ENCODE measurements around the gene TGIF2. TPM values are rescaled to one million over a fixed set of nuclear protein-coding genes. Genes with fewer than 3 reads are reported as not detected.

TGIF2 gene
- total and polyA plus RNA-seq, 2 of the 4 experiments (the other 2 are of a cell fraction): 9.7 to 12.7 TPM

Small RNA genes lying within 50 kb of the gene (microRNA-seq; reads per million reads assigned to microRNA genes)
- not detected for gene RF00017 (ENCODE audit: insufficient read depth, insufficient read length)

Small RNA genes lying within 50 kb of the gene (small RNA-seq; reads per million reads assigned to genes)
- 0 reads per million in 5 experiments for gene RF00017

Other genes with a start within 250 kb of the TGIF2 start
- 90.0 and 97.5 TPM in 2 replicates for gene MYL9, start 32.1 kb upstream of the TGIF2 start, total RNA-seq (2012; rRNA removed)
- gene MYL9, start 32.1 kb upstream of the TGIF2 start, polyA plus RNA-seq (2012; rRNA removed): 425 and 491 TPM in 2 replicates
- 74.0 and 90.3 TPM in 2 replicates for gene RAB5IF, start 32.2 kb downstream of the TGIF2 start, total RNA-seq (2012; rRNA removed)
- 93.1 and 96.6 TPM in 2 replicates for gene RAB5IF, start 32.2 kb downstream of the TGIF2 start, polyA plus RNA-seq (2012; rRNA removed)
- not detected in 2 replicates for gene SLA2, start 72.6 kb downstream of the TGIF2 start, total RNA-seq (2012; rRNA removed)
- 0.03 TPM in 1 of 2 replicates, not detected in the other for gene SLA2, start 72.6 kb downstream of the TGIF2 start, polyA plus RNA-seq (2012; rRNA removed)
- 31.9 and 34.2 TPM in 2 replicates for gene NDRG3, start 172.5 kb downstream of the TGIF2 start, total RNA-seq (2012; rRNA removed)
- 22.0 and 24.8 TPM in 2 replicates for gene NDRG3, start 172.5 kb downstream of the TGIF2 start, polyA plus RNA-seq (2012; rRNA removed)
- 16.3 and 18.3 TPM in 2 replicates for gene DSN1, start 200.2 kb downstream of the TGIF2 start, total RNA-seq (2012; rRNA removed)
- gene DSN1, start 200.2 kb downstream of the TGIF2 start, polyA plus RNA-seq (2012; rRNA removed): 9.4 and 10.5 TPM in 2 replicates

All from IMR-90 (cell line).